CD4-positive, alpha-beta T cell treated with Interleukin-1 beta for 1 hour (primary cell): ENCODE results near the gene GATAD2B.
"Not testable (repeated sequence)": the region's sequence is repeated elsewhere in the genome, so short reads cannot be mapped to it uniquely, and the experiment has no call there.

ENCODE experiments used
- DNase-seq, 2 donors: peaks; one replicate each; pipeline ENCODE4 v3.0.0-alpha.2; 2020 to 2022

The GATAD2B gene

DNA sequence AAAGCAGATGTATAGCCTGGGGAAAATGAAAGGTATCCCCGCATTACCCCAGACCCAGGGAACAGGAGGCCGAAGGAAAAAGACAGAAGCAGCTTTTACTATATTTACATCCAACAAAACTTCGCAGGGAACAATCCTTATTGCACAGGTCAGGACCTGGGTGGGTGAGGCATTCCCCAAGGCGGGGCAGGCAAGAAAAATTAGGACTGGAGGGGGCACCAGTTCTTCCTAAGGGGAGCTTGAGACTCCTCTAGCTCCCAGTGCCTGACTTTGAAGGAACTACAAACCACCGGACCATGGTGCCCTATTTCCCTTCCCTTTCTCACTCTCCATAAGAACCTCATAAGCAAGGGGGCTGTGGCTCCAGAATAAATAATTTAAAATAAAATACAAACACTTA lies 6.7 kb upstream of the GATAD2B start:
- DNase-seq, result no peak

- no peak for DNase-seq
Measured at GRCh38 chr1:153928791-153929341, 6.1 kb upstream of the GATAD2B start.

DNA sequence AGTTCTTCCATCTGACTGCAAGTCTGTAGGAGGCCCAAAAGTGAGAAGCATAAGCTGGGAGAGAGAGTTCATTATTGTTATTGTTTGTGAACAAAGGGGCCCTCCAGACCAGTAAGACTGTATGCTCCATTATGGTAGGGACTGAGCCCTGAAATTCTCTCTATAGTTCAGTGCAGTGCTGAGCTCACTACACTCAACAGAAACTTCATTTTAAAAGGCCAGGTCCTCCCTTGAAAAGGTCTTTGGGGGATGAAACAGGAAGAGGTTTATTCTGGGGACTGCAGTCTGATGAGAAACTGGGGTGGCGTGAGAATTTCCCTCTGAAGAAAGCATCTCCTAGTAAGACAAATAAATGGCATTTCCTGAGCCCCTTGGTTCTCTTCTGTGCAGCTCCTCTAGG lies 5.5 kb upstream of the GATAD2B start:
- DNase-seq, result no peak

DNA sequence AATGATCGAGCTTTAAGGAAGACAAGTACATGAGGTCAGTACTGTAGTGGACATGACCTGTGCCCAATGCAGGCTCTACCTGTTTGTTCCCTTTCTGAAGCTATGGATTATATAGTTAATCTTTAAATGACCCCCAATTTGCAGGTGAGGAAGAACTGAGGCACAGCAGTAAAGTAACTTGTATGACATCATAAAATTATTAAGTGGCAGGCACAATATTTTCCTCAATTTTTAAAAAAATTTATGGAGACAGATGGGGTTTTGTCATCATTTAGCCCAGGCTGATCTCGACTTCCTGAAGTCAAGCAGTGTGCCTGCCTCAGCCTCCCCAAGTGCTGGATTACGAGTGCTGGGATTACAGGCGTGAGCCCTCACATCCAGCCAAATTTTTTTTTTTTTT lies 3.6 kb upstream of the GATAD2B start:
- no peak for DNase-seq

GRCh38 chr1:153922076-153922971 lies 448 bp downstream of the GATAD2B start:
- DNase-seq, result no peak

DNA sequence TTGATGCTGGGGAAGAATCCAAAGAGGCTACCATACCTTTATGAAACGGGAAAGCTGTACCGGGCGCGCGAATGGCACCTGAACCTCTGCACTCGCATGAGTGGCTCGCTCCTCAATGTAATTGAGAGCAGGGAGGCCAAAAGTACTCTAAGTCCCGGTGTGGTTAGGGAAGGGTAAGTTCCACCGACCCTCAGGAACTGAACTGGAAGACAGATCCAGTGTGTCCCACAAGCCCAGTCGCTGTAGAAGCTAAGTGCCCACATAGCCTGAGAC lies 1.0 kb downstream of the GATAD2B start:
- no peak for DNase-seq

- no peak for DNase-seq
Measured at GRCh38 chr1:153921080-153921802, 1.5 kb downstream of the GATAD2B start.

GRCh38 chr1:153919876-153920852 lies 2.6 kb downstream of the GATAD2B start:
- peak; percentile 23 to 46 for DNase-seq

- DNase-seq, result no peak
Measured at GRCh38 chr1:153916297-153916696, 6.5 kb downstream of the GATAD2B start.

GRCh38 chr1:153912349-153912748 lies 10.4 kb downstream of the GATAD2B start:
- DNase-seq, result no peak

DNA sequence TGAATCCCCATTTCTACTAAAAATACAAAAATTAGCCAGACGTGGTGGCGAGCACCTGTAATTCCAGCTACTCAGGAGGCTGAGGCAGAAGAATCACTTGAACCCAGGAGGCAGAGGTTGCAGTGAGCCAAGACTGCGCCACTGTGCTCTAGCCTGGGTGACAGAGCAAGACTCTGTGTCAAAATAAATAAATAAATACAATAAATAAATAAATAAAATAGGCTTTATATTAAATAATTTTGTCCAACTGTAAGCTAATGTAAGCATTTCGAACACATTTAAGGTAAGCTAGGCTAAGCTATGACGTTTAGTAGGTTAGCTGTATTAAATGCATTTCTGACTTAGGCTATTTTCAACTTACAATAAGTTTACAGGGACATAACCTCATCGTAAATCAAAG lies 12.2 kb downstream of the GATAD2B start:
- not testable (repeated sequence) for DNase-seq

DNA sequence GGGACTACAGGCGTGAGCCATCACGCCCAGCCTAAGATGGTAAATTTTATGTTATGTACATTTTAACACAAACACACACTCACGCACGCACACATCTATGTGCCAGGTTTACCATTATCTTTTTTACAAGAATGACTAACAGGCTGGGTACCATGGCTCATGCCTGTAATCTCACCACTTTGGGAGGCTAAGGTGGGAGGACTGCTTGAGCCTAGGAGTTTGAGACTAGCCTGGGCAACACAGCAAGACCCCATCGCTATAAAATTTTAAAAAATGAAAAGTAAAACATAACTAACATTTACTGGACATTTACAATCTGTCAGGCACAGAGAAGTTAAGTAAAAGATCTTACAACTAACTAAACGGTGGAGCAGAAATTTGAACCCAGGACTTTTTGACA lies 14.7 kb downstream of the GATAD2B start:
- no peak for DNase-seq

DNA sequence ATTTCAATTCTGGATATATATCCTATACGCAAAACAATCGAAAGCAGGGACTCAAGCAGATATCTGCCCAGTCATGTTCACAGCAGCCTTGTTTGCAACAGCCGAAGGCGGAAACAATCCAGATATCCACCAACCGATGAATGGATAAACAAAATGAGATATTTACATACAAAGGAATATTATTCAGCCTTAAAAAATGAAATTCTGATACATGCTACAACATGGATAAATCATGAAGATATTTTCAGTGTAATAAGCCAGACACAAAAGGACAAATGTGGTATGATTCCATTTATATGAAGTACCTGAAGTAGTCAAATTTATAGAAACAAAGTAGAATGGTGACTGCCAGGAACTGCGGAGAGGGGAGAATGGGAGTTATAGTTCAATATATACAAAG lies 15.6 kb downstream of the GATAD2B start:
- no peak for DNase-seq

DNA sequence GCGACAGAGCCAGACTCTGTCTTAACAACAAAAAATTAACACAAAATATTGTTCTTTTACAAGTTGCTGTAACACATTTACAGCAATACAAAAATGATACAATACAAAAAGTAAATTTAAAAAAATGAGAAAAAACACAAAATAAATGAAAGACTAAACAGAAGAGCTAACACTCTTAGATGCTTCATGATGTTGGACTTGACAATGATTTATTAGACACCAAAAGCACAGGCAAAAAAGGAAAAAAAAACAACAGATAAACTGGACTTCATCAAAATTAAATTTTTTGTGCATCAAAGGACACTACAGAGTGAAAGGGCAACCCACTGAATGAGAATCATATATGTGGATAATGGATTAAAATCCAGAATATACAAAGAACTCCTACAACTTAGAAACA lies 16.4 kb downstream of the GATAD2B start:
- DNase-seq, result no peak

GRCh38 chr1:153905908-153906307 lies 16.9 kb downstream of the GATAD2B start:
- not testable (repeated sequence) for DNase-seq

DNA sequence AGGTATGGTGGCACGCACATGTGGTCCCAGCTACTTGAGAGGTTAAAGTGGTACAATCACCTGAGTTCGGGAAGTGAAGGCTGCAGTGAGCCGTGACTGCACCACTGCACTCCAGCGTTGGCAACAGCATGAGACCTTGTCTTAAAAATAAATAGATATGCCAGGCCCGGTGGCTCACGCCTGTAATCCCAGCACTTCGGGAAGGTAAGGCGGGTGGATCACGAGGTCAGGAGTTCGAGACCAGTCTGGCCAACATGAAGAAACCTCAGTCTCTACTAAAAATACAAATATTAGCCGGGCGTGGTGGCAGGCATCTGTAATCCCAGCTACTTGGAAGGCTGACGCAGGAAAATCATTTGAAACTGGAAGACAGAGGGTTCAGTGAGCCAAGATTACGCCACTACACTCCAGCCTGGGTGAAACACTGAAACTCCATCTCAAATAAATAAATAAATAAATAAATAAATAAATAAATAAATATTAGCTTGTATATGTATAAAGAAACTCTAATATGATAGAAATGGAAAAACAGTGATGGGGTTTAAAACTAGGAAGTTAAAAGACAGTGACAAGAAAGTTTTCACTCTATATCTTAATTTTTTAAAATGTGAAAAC lies 18.8 kb downstream of the GATAD2B start:
- no peak for DNase-seq

GRCh38 chr1:153899509-153899908 lies 23.3 kb downstream of the GATAD2B start:
- no peak for DNase-seq

DNA sequence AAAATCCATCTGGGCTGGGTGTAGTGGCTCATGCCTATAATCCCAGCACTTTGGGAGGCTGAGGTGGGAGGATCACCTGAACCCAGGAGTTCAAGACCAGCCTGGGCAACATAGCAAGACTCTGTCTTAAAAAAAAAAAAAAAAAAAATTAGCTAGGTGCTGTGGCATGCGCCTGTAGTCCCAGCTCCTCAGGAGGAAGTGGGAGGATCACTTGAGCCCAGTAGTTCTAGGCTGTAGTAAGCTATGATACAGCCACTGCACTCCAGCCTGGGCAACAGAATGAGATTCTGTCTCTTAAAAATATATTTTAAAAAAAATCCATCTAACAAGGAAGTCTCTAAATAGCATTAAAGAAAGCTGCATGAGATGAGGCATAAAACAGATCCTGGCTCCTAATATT lies 26.9 kb downstream of the GATAD2B start:
- not testable (repeated sequence) for DNase-seq

DNA sequence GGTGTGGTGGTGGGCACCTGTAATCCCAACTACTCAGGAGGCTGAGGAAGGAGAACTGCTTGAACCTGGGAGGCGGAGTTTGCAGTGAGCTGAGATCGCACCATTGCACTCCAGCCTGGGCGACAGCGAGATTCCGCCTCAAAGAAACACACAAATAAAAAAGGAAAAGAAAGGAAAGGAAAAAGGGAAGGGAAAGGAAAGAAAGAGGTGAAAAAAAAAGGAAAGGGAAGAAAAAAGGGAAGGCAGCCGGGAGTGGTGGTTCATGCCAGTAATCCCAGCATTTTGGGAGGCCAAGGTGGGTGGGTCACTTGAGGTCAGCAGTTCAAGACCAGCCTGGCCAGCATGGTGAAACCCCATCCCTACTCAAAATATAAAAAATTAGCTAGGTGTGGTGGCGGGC lies 31.7 kb downstream of the GATAD2B start:
- DNase-seq, result not testable (repeated sequence)

DNA sequence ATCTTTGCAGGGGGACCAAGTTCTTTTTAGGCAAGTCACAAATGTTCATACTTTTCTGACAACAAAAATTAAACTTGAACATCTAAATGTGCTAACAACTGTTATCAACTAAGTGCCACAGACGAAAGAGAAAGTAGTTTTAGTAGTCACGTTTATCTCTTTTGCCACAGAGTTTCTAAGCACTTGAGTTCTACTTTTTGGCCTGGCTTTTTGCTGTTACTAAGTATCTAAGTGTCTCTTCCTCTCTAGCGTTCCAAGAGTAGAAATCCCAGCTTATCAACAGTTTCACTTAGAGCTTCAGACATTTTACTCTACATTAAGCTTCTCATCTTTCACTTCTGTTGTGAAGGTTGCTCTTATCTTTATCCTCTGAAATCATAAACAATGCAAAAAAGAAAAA lies 34.2 kb downstream of the GATAD2B start:
- peak in 1 of 2 donors; percentile 10 for DNase-seq

GRCh38 chr1:153886127-153886526 lies 36.6 kb downstream of the GATAD2B start:
- no peak for DNase-seq

DNA sequence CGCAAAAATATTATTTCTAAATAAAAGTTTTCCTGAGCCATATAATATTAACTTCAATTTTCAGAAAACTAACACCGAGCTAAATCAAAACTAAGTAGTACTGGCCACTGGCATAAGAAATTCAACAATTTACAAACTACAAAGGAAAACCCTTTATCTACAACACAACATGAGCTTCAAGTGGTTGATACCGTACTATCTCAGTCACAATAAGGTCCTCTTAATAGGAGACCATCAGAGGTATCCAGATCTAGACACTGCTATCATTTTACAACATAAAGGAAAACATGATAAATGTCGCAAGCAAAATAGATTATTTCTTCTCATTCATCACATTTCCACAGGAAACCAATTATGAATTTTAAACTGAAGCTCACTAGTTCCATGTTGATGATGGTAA lies 39.5 kb downstream of the GATAD2B start:
- DNase-seq, result no peak
